TTC549 (cell line): ENCODE results near the gene BUB3.

ENCODE experiments used
- FAIRE-seq: peaks from 2 replicates; lab custom pipeline; 2012; peaks lifted over from hg19 to GRCh38; lab: Jason Lieb, UNC

Gene BUB3

GRCh38 chr10:123141791-123142700 lies 12.2 kb upstream of the BUB3 start:
- FAIRE-seq = no peak

GRCh38 chr10:123142701-123143161 lies 11.5 kb upstream of the BUB3 start:
- FAIRE-seq = no peak

DNA sequence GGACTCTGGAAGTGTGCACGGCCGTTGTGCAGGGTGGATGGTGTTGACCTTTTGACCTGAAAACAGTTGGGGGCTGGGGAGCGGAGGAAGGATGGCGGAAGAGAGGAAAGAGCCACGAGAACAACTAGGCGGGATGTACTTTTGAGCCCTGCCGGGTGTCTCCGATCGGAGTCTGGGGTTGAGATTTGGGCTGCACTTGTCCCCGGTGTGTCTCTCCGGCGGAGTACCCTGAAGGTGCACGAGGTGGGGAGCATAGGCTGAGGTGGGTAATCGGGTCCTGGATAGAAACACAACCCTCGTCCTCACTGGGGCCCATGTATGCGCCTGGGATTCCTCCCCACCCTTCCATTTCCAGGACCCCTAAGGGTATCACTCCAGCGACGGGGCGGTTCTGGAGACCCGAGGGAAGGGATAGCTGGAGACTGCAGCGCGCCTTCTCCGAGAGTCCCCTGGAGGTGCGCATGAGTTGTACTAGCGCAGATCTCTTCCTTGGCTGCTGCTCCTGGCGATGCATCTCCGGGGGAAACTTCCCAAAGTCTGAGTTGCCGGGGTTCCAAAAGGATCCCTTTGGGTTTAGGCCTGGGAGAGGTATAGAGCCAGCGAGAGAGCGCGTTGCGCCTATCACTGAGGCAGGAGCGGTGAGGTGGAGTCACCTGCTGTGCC lies 10.9 kb upstream of the BUB3 start:
- FAIRE-seq = no peak

DNA sequence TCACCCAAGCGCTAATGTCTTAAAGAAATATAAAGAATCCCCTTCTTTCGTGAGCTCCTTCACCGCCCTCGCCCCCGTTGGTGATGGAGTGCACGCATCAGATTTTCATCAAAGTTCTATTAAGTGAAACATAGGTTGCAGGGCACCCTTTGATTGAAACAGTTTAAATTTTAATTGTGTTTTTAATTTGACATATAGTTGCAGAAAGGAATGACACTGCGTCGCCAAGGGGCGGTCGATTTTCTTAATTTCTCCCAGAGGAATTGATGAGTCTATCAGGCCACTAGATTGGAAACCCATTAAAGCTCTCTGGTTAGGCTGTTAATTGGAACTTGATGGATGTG lies 10.4 kb upstream of the BUB3 start:
- no peak for FAIRE-seq

- no peak for FAIRE-seq
Observed at GRCh38 chr10:123144697-123145541, 9.3 kb upstream of the BUB3 start.

DNA sequence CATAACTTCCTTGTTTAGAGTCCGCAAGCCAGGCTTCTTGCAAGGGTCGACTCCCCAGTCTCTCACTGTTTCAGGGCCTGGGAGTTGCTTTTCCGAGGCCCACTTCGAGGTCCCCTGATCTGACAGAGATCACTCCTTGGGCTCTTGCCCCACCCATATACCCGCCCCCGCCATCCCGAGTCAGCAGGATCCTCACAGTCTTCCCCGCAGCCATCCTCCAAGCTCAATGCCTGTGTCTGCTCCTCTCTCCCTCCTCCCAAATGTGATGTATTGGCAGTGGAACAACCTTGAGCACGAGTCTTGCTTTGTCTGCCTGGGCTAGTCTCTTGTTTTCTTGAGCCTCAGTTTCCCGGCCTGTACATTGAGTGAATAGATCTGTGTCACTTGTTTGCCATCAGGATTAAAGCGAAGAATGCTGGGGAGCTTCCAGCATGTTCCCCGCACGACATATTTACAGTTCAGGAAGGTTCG lies 8.6 kb upstream of the BUB3 start:
- no peak for FAIRE-seq

DNA sequence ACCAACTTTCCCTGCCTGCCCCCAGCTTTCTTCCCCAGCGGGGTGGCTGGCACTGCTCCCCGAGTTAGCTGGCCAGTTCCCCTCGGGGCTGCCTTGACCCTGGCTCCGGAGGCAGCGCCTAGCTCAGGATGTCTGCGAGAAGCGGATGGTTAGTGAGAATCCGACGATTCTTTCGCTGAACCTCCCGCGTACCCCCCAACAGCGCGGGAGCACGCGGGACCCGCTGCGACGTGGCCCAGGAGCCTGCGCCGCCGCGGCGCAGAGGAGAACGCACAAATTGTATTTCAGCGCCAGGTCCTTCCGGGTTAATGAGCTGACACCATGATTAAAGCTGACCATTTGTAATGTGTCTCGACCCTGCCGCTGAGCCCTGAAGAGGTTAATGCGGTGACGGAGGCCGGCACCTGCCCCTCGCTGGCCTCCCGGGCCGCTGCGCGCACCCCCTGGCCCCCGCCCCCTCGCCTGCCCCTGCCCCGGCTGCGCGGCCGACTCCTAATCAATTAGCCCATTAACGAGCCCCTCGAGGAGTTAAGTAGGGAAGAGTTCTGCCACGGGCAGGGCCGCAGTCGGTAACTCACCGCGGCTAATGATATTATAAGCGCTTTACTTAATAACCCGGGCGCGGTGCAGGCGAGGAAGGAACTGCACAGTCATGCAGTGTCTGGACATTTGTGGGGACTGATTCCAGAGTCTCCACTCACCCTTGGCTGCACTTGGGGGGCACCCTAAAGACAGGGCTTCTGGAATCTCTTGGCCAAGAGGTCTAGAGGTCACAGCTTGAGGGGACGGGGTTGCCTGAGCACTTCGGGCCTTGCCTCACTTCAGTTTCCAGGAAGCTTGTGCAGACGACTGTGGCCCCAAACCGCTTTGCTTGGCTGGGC lies 7.9 kb upstream of the BUB3 start:
- FAIRE-seq = no peak

DNA sequence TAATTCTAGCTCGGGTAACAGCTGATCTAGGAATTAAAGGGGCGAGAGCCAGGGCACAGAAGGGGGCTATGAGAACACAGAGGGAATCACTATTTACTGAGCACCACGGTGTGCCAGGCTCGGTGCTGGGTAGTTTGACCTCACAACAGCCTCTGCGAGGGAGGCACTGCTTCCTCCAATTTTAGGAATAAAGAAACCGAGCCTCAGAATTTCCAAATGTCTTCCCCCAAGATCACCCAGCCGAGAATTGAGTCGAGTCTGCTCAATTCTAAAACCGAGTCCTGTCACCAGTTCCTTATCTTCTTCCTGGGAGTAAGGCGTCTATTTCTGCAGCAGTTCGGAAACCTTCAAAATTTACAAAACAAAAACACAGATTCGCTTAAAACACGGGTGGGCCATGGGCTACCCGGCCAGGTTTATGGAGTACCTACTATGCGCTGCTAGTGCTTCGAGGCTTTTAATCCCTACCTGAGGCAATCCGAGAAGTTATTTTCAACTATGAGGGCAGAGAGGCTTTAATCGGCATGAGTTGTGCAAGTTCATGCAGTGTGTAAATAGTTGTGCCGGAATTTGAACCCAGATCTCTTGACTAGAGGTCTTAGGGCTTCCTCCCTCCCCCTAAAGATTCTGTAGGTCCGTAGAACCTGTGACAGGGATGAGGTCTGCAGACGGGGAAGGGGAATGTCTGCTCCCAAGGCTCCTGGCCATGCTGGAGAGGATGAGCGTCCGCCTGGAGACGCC lies 7.1 kb upstream of the BUB3 start:
- FAIRE-seq = no peak

GRCh38 chr10:123147635-123148413 lies 6.4 kb upstream of the BUB3 start, which contains the start of gene HMX2:
Gene HMX2 (plus strand): TSS chr10:123148136. CDS start chr10:123148379, 243 bp downstream.
- no peak for FAIRE-seq

- no peak for FAIRE-seq
Observed at GRCh38 chr10:123148414-123149161, 5.6 kb upstream of the BUB3 start.

DNA sequence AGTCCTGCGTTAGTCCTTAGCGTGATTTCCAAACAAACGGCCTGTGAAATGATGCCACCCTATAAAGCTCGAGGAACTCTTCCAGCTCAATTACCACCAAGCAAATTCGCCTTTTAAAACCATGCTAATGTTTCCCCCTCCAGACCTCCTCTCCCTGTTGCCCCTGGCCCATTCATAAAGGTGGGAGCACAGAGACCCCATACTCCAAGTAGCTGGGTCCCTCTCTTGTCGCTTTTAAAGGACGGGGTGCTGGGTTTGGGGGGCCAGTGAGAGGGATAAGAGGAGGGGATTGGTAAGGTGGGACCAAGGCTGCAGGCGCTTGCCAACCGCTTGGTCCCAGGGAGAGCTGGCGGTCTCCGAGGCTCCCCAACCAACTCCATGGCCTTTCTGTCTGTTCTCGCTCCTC lies 5.0 kb upstream of the BUB3 start:
- FAIRE-seq = no peak

GRCh38 chr10:123149568-123150270 lies 4.5 kb upstream of the BUB3 start:
- FAIRE-seq = no peak

DNA sequence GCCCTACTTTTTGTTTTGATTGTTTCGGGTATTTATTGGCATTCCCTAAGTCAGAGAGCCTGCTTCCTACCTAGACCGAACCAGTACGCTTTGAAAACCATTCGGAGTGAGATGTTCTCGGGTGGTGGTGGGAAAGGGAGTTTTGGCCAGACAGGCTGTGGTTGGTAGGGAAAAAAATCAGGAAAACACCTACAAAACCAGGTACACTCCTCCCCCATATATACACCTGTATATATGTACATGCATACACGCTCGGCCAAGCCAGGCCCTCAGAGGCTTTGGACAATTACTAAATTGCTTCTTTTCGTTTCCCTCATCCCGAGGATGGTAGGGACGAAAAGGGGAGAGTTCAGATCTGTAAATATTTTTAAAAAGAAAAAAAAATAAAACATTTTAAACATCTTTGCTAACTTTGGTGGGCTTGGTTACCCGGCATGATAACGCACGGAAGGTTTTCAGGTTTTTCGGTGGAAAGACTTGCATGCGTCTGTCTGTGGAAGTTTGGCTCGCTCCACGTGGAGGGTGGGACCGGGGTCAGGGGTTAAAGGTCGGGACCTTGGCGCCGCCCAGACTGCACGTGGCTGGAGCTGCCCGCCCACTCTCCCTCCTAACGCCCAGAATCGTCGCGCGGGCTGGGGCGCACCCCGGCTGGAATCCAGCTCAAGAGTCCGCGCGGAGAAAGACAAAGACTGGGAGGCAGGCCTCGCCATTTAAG lies 3.8 kb upstream of the BUB3 start:
- no peak for FAIRE-seq

- no peak for FAIRE-seq
Observed at GRCh38 chr10:123150986-123151736, 3.0 kb upstream of the BUB3 start.

- FAIRE-seq = no peak
Observed at GRCh38 chr10:123151737-123152135, 2.5 kb upstream of the BUB3 start.

DNA sequence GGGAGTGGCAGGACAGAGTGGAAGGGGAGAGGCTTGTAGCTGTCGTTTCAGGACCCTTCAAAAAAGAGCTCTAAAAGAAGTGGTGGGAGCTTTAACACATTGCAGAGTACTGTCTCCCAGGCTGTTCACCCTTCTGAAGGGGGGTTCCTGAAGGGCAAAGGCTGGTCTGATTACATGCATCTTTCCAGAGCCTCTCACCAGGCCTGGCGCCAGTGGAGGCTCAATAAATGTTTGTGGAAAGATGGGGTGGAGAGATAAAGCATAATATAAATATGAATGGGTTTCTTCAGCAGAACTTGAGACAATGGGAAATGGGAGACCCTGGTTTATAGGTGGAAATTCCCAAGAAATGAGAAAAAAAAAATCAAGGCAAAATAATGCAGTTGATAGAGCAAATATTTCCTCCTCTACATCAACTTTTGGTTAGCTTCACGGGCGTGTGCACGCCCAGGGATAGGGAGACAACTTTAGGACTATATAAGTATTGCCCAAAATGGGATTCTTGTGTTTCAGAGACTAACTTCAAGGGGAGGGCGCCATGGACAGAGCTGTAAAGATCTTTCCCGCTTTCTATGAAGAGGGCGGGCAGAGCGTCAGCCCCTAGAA lies 613 bp upstream of the BUB3 start:
- FAIRE-seq = no peak
